K562 (cell line): Measurements from ENCODE around the gene MASP1. TPM values are rescaled to one million over a fixed set of nuclear protein-coding genes. Genes with fewer than 3 reads are reported as not detected.

Experiments
- ATAC-seq: fragments of 200-7000 bp; cut with Tn5 transposase; 3 replicates; pipeline ENCODE4 v1.9.1; 2020; ENCODE audit warnings: moderate library complexity
- BruUV-seq: library from RNA; stranded (reverse); fragments of 400-500 nt; replicated peaks from 2 replicates; lab custom pipeline; 2021; lab: Mats Ljungman, UMichigan
- CTCF ChIA-PET: fragments of 300-600 bp; formaldehyde crosslinking; extraction: SDS; loops from one replicate; lab custom pipeline; 2021; ENCODE audit warnings: low intra/inter-chr PET ratio; lab: Yijun Ruan, JAX
- POLR2A ChIA-PET: fragments of 300-600, 350-650 bp; sonication (Branson Sonifier 250); formaldehyde crosslinking; extraction: SDS; loops from one replicate; lab custom pipeline; 2021; ENCODE audit warnings: antibody characterized with exemption, inconsistent platforms; lab: Yijun Ruan, JAX
- DNase-seq, 4 experiments: peaks; one replicate each; pipeline versions ENCODE4 v3.0.0 to v3.0.0-alpha.2; 2011 to 2018; ENCODE audit warnings: low spot score in 3 of 4, mixed read lengths in 3 of 4; ENCODE audit errors: extremely low read depth in 1 of 4
- FAIRE-seq: peaks from 2 replicates; lab custom pipeline; 2011; peaks lifted over from hg19 to GRCh38; lab: Jason Lieb, UNC
- H2AFZ ChIP-seq: 2 replicates; pipeline ENCODE4 v1.6.0; 2011; ENCODE audit warnings: low read depth, low read length, control low read depth, inconsistent platforms
- H3K27ac ChIP-seq: fragments of 200-600 bp; 3 replicates; pipeline ENCODE4 v1.8.0; 2011; ENCODE audit warnings: low read depth, mild to moderate bottlenecking, control low read depth, inconsistent platforms, low read length, moderate library complexity, mixed read lengths; ENCODE audit errors: extremely low read depth
- H3K27me3 ChIP-seq, 2 experiments: fragments of 300-600 bp in 1 of 2; 2 replicates in 1 of 2; 3 replicates in 1 of 2; pipeline versions ENCODE4 v1.6.0 to v1.8.0; 2011; ENCODE audit warnings: inconsistent platforms in 2 of 2, low read length in 2 of 2, mild to moderate bottlenecking in 1 of 2, mixed read lengths in 1 of 2, moderate library complexity in 1 of 2; ENCODE audit not compliant: control insufficient read depth in 2 of 2, insufficient read depth in 2 of 2
- H3K36me3 ChIP-seq: fragments of 300-600 bp; 3 replicates; pipeline ENCODE4 v1.8.0; 2011; ENCODE audit warnings: mild to moderate bottlenecking, low read length, inconsistent platforms; ENCODE audit not compliant: control insufficient read depth, insufficient read depth
- H3K4me1 ChIP-seq, 2 experiments: fragments of 200-600 bp in 1 of 2; replicated peaks in 1 of 2; 2 replicates in 1 of 2; 3 replicates in 1 of 2; pipeline versions ENCODE4 v1.5.1 to v1.8.0; 2011; ENCODE audit warnings: inconsistent platforms in 2 of 2, low read length in 2 of 2, mild to moderate bottlenecking in 1 of 2, mixed read lengths in 1 of 2, moderate library complexity in 1 of 2; ENCODE audit not compliant: control insufficient read depth in 2 of 2, insufficient read depth in 2 of 2
- H3K4me2 ChIP-seq: 2 replicates; pipeline ENCODE4 v1.6.1; 2011; ENCODE audit warnings: low read length, control low read depth, inconsistent platforms, mixed read lengths; ENCODE audit not compliant: insufficient read depth
- H3K4me3 ChIP-seq: fragments of 200-600 bp; sonication (generic), shearing (Covaris generic); 2 replicates; pipeline ENCODE4 v1.5.1; 2016; ENCODE audit warnings: control low read depth, inconsistent platforms
- H3K79me2 ChIP-seq: fragments of 200-600 bp; 3 replicates; pipeline ENCODE4 v1.8.0; 2011; ENCODE audit warnings: low read length, inconsistent platforms; ENCODE audit not compliant: control insufficient read depth, insufficient read depth
- H3K9ac ChIP-seq, 2 experiments: 2 replicates each; pipeline versions ENCODE4 v1.6.0 to v1.6.1; 2011; ENCODE audit warnings: low read depth in 2 of 2, low read length in 2 of 2, control low read depth in 1 of 2, inconsistent platforms in 1 of 2, mild to moderate bottlenecking in 1 of 2, mixed read lengths in 1 of 2; ENCODE audit not compliant: insufficient read depth in 1 of 2
- H3K9me1 ChIP-seq: one replicate; pipeline ENCODE4 v1.6.0; 2011; ENCODE audit warnings: inconsistent platforms, mild to moderate bottlenecking, low read length, moderate library complexity; ENCODE audit not compliant: control insufficient read depth, insufficient read depth
- H3K9me3 ChIP-seq: replicated peaks from 2 replicates; pipeline ENCODE4 v1.5.1; 2011; ENCODE audit warnings: low read depth, low read length, inconsistent platforms; ENCODE audit not compliant: control insufficient read depth, insufficient read depth
- H4K20me1 ChIP-seq: replicated peaks from 2 replicates; pipeline ENCODE4 v1.6.1; 2011; ENCODE audit warnings: low read length, inconsistent platforms, mixed read lengths; ENCODE audit not compliant: control insufficient read depth, insufficient read depth
- CTBP1 ChIP-seq: fragments of 450-650 bp; IDR thresholded peaks from 2 replicates; pipeline ENCODE4 v1.6.1; 2016; ENCODE audit warnings: borderline replicate concordance
- KDM5B ChIP-seq: fragments of 200-600 bp; sonication (generic); IDR thresholded peaks from 2 replicates; pipeline ENCODE4 v1.6.1; 2012; ENCODE audit warnings: low read depth, mild to moderate bottlenecking, moderate library complexity, low read length, control low read depth, inconsistent platforms; ENCODE audit not compliant: insufficient replicate concordance
- PHB2 ChIP-seq: fragments of 450-650 bp; IDR thresholded peaks from 2 replicates; pipeline ENCODE4 v1.6.1; 2017; ENCODE audit warnings: low read depth
- REST ChIP-seq, 2 experiments: fragments of 450-650 bp; formaldehyde crosslinking in 1 of 2; IDR thresholded peaks; 2 replicates each; pipeline versions ENCODE4 v1.4.0 to v1.6.1; 2014 to 2020; ENCODE audit warnings: mild to moderate bottlenecking in 2 of 2, borderline replicate concordance in 1 of 2, low read depth in 1 of 2
- ZBTB5 ChIP-seq: fragments of 450-650 bp; IDR thresholded peaks from 2 replicates; pipeline ENCODE4 v1.6.1; 2017; ENCODE audit warnings: antibody characterized with exemption
- WGBS: fragments of 100-300 bp; shearing (Covaris generic); methylation state at CpG from one replicate; pipeline ENCODE4 v1.1.6; 2016; ENCODE audit warnings: low coverage, mixed read lengths; ENCODE audit not compliant: insufficient coverage; ENCODE audit errors: missing lambda C conversion rate; 5-methylcytosine and 5-hydroxymethylcytosine counted together
- in situ Hi-C: fragments of 300-500 bp; cut with MboI; formaldehyde crosslinking; loops from 4 replicates; pipeline ENCODE4 v1.15.0; 2018; ENCODE audit warnings: inconsistent platforms, mixed read lengths
- intact Hi-C: fragments of 100-400 bp; cut with micrococcal nuclease; formaldehyde crosslinking; loops from 2 replicates; pipeline ENCODE4 v1.14.2; 2022
- polyA plus RNA-seq, 8 experiments: library from polyadenylated mRNA; depleted of rRNA in 4 of 8; stranded (reverse) in 5 of 8; unstranded in 3 of 8; fragments of >200 nt; fragmentation: Nextera tagmentation in 2 of 8; fragmentation: Illumina TruSeq in 1 of 8; extraction: Ambion mirVana in 2 of 8; extraction: Trizol in 1 of 8; gene quantifications; 2 replicates each; pipeline versions ENCODE4 v1.2.1 to v1.2.3, GENCODE V29; 2011 to 2014; ENCODE audit warnings: inconsistent platforms in 1 of 8, missing spikeins in 1 of 8
- total RNA-seq, 7 experiments: library from RNA; depleted of rRNA in 6 of 7; stranded (reverse); fragments of >200 nt in 6 of 7; fragmentation: Illumina TruSeq in 2 of 7; extraction: Trizol in 2 of 7; gene quantifications; 2 replicates each; pipeline versions ENCODE4 v1.2.1 to v1.2.3, GENCODE V29; 2011 to 2021; ENCODE audit warnings: low replicate concordance in 1 of 7

Gene MASP1
- total and polyA plus RNA-seq, 9 of the 15 experiments (the other 6 are each of a cell fraction or from before 2014, with no cell fraction given) = 0.03 to 0.24 (median 0.20) TPM; not detected in 3

GRCh38 chr3:187243933-187244524, 47.5 kb downstream of the MASP1 start:
- Histone ChIP-seq H3K4me3 (no peak overlapping the region), H3K36me3 (no peaks in the 10 kb centered on the region), H3K9me1 (no peaks in the 10 kb centered on the region), H3K27ac (no peak overlapping the region), H3K27me3 (peaks cover 8 to 28% of the 10 kb centered on the region in 2 experiments; a peak in 4 of 5 replicates), H3K79me2 (no peaks in the 10 kb centered on the region), H2AFZ (no peak overlapping the region), H3K4me2 (no peak overlapping the region), H3K4me1 (no peaks in the 10 kb centered on the region), H4K20me1 (no peaks in the 10 kb centered on the region), H3K9ac (no peak overlapping the region), H3K9me3 (no peaks in the 10 kb centered on the region)
- BruUV-seq = no TSS peak
- FAIRE-seq (no peak), DNase-seq (no peak), ATAC-seq (no peak)
- intact Hi-C loops (no loop called here), in situ Hi-C loops (no loop called here)
- ChIA-PET POLR2A (no interaction called here), CTCF (no interaction called here)
- WGBS = 0% methylated on average over 2 of the region's 2 CpGs
- TF ChIP-seq PHB2 (no peak), CTBP1 (no peak), REST (IDR thresholded peaks at IDR 0.05; ENCODE audit: borderline replicate concordance) (no peak), REST (CRISPR knock-in tag; IDR thresholded peaks at IDR 0.05; ENCODE audit: low read depth) (no peak), KDM5B (no peak), ZBTB5 (no peak)
